ENCODE results near the gene ITPR1. TPM values are rescaled to one million over a fixed set of nuclear protein-coding genes. Genes with fewer than 3 reads are reported as not detected.
A peak's percentile ranks its signal among the peaks of the same experiment; 100 is the strongest.

ITPR1 gene
- total and polyA plus RNA-seq, 10 of the 15 experiments (the other 5 are each of a cell fraction or from before 2014, with no cell fraction given), result 12.2 to 239 (median 28.4) TPM

- no peak for TF ChIP-seq ZBTB4 (CRISPR knock-in tag; IDR thresholded peaks at IDR 0.05)
- TF ChIP-seq NFIC (IDR thresholded peaks at IDR 0.05; ENCODE audit: low read depth, low read length), result peak; percentile 94
- TF ChIP-seq POLR2AphosphoS5 (IDR thresholded peaks at IDR 0.05; ENCODE audit: low read length), result no peak
- peak; percentile 77 for TF ChIP-seq CREM (IDR thresholded peaks at IDR 0.05; ENCODE audit: low read depth)
- no peak for TF ChIP-seq NR2C2 (IDR thresholded peaks at IDR 0.05; ENCODE audit: borderline replicate concordance, control insufficient read depth, insufficient read length, low read depth)
- no peak for TF ChIP-seq FOXK2 (IDR thresholded peaks at IDR 0.05)
- peak; percentile 45; the same call in 1 of the 2 replicates for TF ChIP-seq NFYB (IDR thresholded peaks at IDR 0.05; ENCODE audit: insufficient read depth, low read depth, low read length)
- no peak for TF ChIP-seq EZH2 (IDR thresholded peaks at IDR 0.05; ENCODE audit: borderline replicate concordance, control insufficient read depth, low read depth, low read length)
- TF ChIP-seq, protein P1, sequence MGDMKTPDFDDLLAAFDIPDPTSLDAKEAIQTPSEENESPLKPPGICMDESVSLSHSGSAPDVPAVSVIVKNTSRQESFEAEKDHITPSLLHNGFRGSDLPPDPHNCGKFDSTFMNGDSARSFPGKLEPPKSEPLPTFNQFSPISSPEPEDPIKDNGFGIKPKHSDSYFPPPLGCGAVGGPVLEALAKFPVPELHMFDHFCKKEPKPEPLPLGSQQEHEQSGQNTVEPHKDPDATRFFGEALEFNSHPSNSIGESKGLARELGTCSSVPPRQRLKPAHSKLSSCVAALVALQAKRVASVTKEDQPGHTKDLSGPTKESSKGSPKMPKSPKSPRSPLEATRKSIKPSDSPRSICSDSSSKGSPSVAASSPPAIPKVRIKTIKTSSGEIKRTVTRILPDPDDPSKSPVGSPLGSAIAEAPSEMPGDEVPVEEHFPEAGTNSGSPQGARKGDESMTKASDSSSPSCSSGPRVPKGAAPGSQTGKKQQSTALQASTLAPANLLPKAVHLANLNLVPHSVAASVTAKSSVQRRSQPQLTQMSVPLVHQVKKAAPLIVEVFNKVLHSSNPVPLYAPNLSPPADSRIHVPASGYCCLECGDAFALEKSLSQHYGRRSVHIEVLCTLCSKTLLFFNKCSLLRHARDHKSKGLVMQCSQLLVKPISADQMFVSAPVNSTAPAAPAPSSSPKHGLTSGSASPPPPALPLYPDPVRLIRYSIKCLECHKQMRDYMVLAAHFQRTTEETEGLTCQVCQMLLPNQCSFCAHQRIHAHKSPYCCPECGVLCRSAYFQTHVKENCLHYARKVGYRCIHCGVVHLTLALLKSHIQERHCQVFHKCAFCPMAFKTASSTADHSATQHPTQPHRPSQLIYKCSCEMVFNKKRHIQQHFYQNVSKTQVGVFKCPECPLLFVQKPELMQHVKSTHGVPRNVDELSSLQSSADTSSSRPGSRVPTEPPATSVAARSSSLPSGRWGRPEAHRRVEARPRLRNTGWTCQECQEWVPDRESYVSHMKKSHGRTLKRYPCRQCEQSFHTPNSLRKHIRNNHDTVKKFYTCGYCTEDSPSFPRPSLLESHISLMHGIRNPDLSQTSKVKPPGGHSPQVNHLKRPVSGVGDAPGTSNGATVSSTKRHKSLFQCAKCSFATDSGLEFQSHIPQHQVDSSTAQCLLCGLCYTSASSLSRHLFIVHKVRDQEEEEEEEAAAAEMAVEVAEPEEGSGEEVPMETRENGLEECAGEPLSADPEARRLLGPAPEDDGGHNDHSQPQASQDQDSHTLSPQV (IDR thresholded peaks at IDR 0.05), result no peak
- peak; percentile 78 for TF ChIP-seq ZNF24 (IDR thresholded peaks at IDR 0.05)
- TF ChIP-seq PML (IDR thresholded peaks at IDR 0.05; ENCODE audit: low read length), result 0 out of 2 replicates have a peak, but pooled peaks have one; percentile 55
- peak; percentile 86 for TF ChIP-seq PAX5 (IDR thresholded peaks at IDR 0.05; ENCODE audit: borderline replicate concordance, low read depth, low read length)
- TF ChIP-seq BRCA1 (IDR thresholded peaks at IDR 0.05; ENCODE audit: low read depth, low read length), result no peak
- no peak for TF ChIP-seq ESRRA (IDR thresholded peaks at IDR 0.05; ENCODE audit: low read length)
- no peak for TF ChIP-seq ZBTB33 (IDR thresholded peaks at IDR 0.05)
- no peak for TF ChIP-seq MYC (IDR thresholded peaks at IDR 0.05; ENCODE audit: insufficient read depth, insufficient read length, insufficient replicate concordance, low read length, severe bottlenecking)
- TF ChIP-seq WRNIP1 (IDR thresholded peaks at IDR 0.05; ENCODE audit: borderline replicate concordance, low read depth, low read length), result no peak
- no peak for TF ChIP-seq SRF (IDR thresholded peaks at IDR 0.05; ENCODE audit: low read depth in 2 of 2, low read length in 2 of 2)
- TF ChIP-seq, protein P2, sequence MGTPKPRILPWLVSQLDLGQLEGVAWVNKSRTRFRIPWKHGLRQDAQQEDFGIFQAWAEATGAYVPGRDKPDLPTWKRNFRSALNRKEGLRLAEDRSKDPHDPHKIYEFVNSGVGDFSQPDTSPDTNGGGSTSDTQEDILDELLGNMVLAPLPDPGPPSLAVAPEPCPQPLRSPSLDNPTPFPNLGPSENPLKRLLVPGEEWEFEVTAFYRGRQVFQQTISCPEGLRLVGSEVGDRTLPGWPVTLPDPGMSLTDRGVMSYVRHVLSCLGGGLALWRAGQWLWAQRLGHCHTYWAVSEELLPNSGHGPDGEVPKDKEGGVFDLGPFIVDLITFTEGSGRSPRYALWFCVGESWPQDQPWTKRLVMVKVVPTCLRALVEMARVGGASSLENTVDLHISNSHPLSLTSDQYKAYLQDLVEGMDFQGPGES (IDR thresholded peaks at IDR 0.05), result no peak
Measured at GRCh38 chr3:4508048-4508981, 15.2 kb downstream of the ITPR1 start (continued).

Data from GM12878 (cell line).